KBM-7 (cell line): ENCODE results near the gene CLDN34.

Experiments used
- DNase-seq: peaks from one replicate; pipeline ENCODE4 v3.0.0-alpha.2; 2015
- in situ Hi-C: fragments of 300-500 bp; cut with MboI; formaldehyde crosslinking; loops from 2 replicates; pipeline ENCODE4 v1.14.3; 2020; ENCODE audit warnings: low sequenced_read_pairs, low pct_unique_long_range_greater_than_20kb, mixed read lengths

The CLDN34 gene

GRCh38 chrX:10010686-10011085 lies 43.5 kb downstream of the CLDN34 start:
- in situ Hi-C loops: no loop called here

GRCh38 chrX:10011261-10011931 lies 44.2 kb downstream of the CLDN34 start:
- in situ Hi-C loops: no loop called here
- DNase-seq: peak; percentile 34

More at GRCh38 chrX:10010686-10011085, 43.5 kb downstream of the CLDN34 start:
- peak; percentile 40 for DNase-seq

GRCh38 chrX:10011991-10012390 lies 44.8 kb downstream of the CLDN34 start:
- in situ Hi-C loops: no loop called here

DNA sequence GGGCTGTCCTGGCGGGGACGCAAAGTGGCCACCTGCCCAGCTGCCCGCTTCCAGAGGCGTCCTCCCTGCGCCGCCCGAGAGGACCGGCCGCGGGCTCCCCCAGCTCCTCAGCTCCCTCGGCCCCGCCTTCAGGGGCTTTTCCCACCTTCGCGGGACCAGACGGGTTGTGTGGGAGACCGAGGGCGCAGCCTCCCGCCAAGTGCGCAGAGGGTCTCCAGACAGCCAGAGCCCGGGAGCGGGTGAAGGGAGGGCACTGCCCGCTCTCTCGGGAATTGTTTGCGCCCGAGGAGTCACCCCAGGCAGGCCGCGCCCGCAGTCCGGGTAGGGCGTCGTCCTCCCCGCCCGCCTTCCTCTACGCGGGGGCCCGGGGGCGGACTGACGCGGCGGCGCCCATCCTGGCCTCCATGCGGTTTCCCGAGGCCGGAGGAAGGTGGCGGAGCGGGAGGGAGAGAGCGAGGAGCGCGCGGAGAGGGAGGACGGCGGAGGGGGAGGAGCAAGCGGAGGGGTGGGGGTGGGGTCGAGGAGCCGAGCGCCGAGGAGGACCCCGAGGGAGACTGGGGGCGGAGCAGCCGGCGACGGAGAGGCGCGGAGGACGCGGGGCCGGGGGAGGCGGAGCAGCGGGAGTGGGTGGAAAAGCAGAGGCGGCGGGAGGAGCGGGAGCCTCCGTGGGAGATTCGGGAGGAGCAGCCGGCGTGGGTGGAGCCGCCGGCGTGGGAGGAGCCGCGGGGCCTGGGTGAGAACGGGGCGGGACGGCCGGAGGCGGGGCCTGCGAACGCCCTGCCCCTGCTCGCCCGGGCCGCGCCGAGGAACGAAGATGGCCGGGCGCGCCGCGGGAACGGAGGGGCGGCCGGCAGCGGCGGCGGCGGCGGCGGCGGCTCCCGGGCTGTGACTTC lies 47.5 kb downstream of the CLDN34 start:
- DNase-seq: peak; percentile 94
- in situ Hi-C loops: no loop called here

More at GRCh38 chrX:10011991-10012390, 44.8 kb downstream of the CLDN34 start:
- peak; percentile 50 for DNase-seq

DNA sequence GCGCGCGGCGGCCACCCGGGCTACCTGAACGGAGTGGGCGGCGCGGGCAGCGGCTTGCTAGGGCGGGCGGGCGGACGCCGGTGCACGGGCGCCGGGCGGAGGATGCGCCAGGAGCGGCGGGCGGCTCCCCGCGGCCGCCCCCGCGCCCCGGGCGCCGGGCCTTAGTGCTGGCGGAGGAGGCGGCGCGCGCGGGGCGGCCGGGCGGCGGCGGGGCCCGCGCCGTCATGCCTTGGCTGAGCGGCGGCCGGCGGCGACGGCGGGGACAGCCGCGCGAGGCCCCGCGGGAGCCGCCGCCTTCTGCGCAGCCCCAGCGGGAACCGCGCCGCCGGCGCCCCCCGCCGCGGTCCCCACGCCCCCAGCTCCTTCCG lies 48.2 kb downstream of the CLDN34 start:
- no peak for DNase-seq
- in situ Hi-C loops: no loop called here

GRCh38 chrX:10015723-10016518 lies 48.8 kb downstream of the CLDN34 start:
- in situ Hi-C loops: no loop called here

GRCh38 chrX:10016519-10017132 lies 49.5 kb downstream of the CLDN34 start:
- in situ Hi-C loops: no loop called here
- peak; percentile 41 for DNase-seq

More at GRCh38 chrX:10015723-10016518, 48.8 kb downstream of the CLDN34 start:
- DNase-seq: peak; percentile 36

DNA sequence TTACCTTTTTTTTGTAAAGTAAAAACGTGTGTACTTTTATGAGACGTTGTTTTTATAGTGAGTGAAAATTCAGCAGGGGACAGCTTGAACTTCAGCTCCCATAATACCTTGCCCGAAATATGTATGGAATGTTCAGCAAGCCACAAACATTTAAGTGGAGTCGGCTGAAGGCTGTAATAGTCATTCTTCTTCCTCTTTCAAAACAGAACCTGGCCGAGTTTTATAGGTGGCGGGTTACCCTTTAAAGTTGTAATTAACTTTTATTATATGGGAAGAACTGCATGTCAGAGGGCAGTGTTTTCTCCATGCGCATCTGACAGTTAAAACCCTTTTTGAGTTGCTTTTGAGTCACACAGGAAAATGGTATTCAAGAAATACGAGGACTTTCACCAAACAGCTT lies 50.7 kb downstream of the CLDN34 start:
- in situ Hi-C loops: no loop called here
- DNase-seq: peak; percentile 93
